GM19351 (cell line): ENCODE data around the gene ASIC1.
A peak's percentile ranks its signal among the peaks of the same experiment; 100 is the strongest.
"Not testable (repeated sequence)": the region's sequence is repeated elsewhere in the genome, so short reads cannot be mapped to it uniquely, and the experiment has no call there.

Experiments
- ATAC-seq: cut with Tn5 transposase; IDR thresholded peaks from one replicate; pipeline ENCODE4 v1.9.1; 2021; ENCODE audit warnings: mild to moderate bottlenecking, moderate library complexity; ENCODE audit not compliant: unreplicated experiment

ASIC1 gene

GRCh38 chr12:50082644-50083043 lies 25.2 kb downstream of the ASIC1 start:
- no peak for ATAC-seq

- ATAC-seq, result no peak
Observed at GRCh38 chr12:50083301-50083700, 25.9 kb downstream of the ASIC1 start.

- not testable (repeated sequence) for ATAC-seq
Observed at GRCh38 chr12:50084409-50084774, 27.0 kb downstream of the ASIC1 start.

GRCh38 chr12:50084775-50085614 lies 27.6 kb downstream of the ASIC1 start, which contains the start of gene SMARCD1:
TSS of gene SMARCD1 (plus strand) at chr12:50085342. CDS start at chr12:50085370, 28 bp downstream.
- ATAC-seq, result peak; percentile 76

GRCh38 chr12:50085615-50086072 lies 28.2 kb downstream of the ASIC1 start:
- ATAC-seq, result peak; percentile 14

- no peak for ATAC-seq
Observed at GRCh38 chr12:50086148-50086547, 28.8 kb downstream of the ASIC1 start.

GRCh38 chr12:50087151-50087550 lies 29.8 kb downstream of the ASIC1 start:
- no peak for ATAC-seq

- no peak for ATAC-seq
Observed at GRCh38 chr12:50087995-50088394, 30.6 kb downstream of the ASIC1 start.

- no peak for ATAC-seq
Observed at GRCh38 chr12:50088577-50089335, 31.4 kb downstream of the ASIC1 start.

GRCh38 chr12:50089730-50090129 lies 32.3 kb downstream of the ASIC1 start:
- no peak for ATAC-seq

GRCh38 chr12:50090391-50090790 lies 33.0 kb downstream of the ASIC1 start:
- no peak for ATAC-seq

- ATAC-seq, result no peak
Observed at GRCh38 chr12:50097952-50098351, 40.6 kb downstream of the ASIC1 start.

GRCh38 chr12:50099302-50100008 lies 42.1 kb downstream of the ASIC1 start:
- ATAC-seq, result no peak

- no peak for ATAC-seq
Observed at GRCh38 chr12:50100561-50100960, 43.2 kb downstream of the ASIC1 start.

GRCh38 chr12:50101663-50102062 lies 44.3 kb downstream of the ASIC1 start:
- ATAC-seq, result no peak

GRCh38 chr12:50102131-50102531 lies 44.7 kb downstream of the ASIC1 start:
- no peak for ATAC-seq

- no peak for ATAC-seq
Observed at GRCh38 chr12:50102646-50103309, 45.4 kb downstream of the ASIC1 start.

GRCh38 chr12:50103351-50103750 lies 46.0 kb downstream of the ASIC1 start:
- no peak for ATAC-seq

GRCh38 chr12:50103767-50104321 lies 46.4 kb downstream of the ASIC1 start, which contains the start of gene GPD1:
TSS of gene GPD1 (plus strand) at chr12:50104008. CDS start at chr12:50104051, 43 bp downstream.
- no peak for ATAC-seq
